ENCODE data around the gene CCBE1. TPM values are rescaled to one million over a fixed set of nuclear protein-coding genes. Genes with fewer than 3 reads are reported as not detected.

The CCBE1 gene
- polyA plus RNA-seq, 1 donor from 2014 or later, result 0.19 TPM

- H3K79me2 ChIP-seq (replicated peaks; ENCODE audit: insufficient read depth, low read length), result no peaks in the 10 kb centered on the region
- no peak overlapping the region for H3K9ac ChIP-seq (ENCODE audit: low read length)
- no peak overlapping the region for H3K4me2 ChIP-seq (ENCODE audit: low read length)
- H3K36me3 ChIP-seq (ENCODE audit: insufficient read depth, low read length), result no peaks in the 10 kb centered on the region
- H3F3A ChIP-seq (ENCODE audit: insufficient read depth, low read length, poor library complexity, severe bottlenecking), result no peaks in the 10 kb centered on the region
- no peak overlapping the region for H2AFZ ChIP-seq (ENCODE audit: low read depth, low read length)
- H3K4me3 ChIP-seq (ENCODE audit: low read length), result no peak overlapping the region
- no peaks in the 10 kb centered on the region for H3K9me3 ChIP-seq (ENCODE audit: low read length)
- H3K27ac ChIP-seq (ENCODE audit: low read length), result no peak overlapping the region
- no peaks in the 10 kb centered on the region for H3K27me3 ChIP-seq (ENCODE audit: insufficient read depth, low read depth, low read length)
- H3K9me2 ChIP-seq (ENCODE audit: insufficient read depth, low read length), result no peaks in the 10 kb centered on the region
- TF ChIP-seq TAF1 (IDR thresholded peaks at IDR 0.05; ENCODE audit: low read depth) (no peak), RAD21 (conservative IDR thresholded peaks at IDR 0.05) (no peak), EP300 (conservative IDR thresholded peaks at IDR 0.05; ENCODE audit: poor library complexity, severe bottlenecking) (no peak), MXI1 (conservative IDR thresholded peaks at IDR 0.05; ENCODE audit: poor library complexity, severe bottlenecking) (no peak), SMC3 (conservative IDR thresholded peaks at IDR 0.05; ENCODE audit: poor library complexity) (no peak), POLR2AphosphoS5 (IDR thresholded peaks at IDR 0.05) (no peak), EZH2 (IDR thresholded peaks at IDR 0.05; ENCODE audit: borderline replicate concordance, insufficient read depth, low read length, poor library complexity, severe bottlenecking) (no peak)
- TF ChIP-seq, protein P1, sequence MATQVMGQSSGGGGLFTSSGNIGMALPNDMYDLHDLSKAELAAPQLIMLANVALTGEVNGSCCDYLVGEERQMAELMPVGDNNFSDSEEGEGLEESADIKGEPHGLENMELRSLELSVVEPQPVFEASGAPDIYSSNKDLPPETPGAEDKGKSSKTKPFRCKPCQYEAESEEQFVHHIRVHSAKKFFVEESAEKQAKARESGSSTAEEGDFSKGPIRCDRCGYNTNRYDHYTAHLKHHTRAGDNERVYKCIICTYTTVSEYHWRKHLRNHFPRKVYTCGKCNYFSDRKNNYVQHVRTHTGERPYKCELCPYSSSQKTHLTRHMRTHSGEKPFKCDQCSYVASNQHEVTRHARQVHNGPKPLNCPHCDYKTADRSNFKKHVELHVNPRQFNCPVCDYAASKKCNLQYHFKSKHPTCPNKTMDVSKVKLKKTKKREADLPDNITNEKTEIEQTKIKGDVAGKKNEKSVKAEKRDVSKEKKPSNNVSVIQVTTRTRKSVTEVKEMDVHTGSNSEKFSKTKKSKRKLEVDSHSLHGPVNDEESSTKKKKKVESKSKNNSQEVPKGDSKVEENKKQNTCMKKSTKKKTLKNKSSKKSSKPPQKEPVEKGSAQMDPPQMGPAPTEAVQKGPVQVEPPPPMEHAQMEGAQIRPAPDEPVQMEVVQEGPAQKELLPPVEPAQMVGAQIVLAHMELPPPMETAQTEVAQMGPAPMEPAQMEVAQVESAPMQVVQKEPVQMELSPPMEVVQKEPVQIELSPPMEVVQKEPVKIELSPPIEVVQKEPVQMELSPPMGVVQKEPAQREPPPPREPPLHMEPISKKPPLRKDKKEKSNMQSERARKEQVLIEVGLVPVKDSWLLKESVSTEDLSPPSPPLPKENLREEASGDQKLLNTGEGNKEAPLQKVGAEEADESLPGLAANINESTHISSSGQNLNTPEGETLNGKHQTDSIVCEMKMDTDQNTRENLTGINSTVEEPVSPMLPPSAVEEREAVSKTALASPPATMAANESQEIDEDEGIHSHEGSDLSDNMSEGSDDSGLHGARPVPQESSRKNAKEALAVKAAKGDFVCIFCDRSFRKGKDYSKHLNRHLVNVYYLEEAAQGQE (IDR thresholded peaks at IDR 0.05; ENCODE audit: borderline replicate concordance), result no peak
- TF ChIP-seq, protein P2, sequence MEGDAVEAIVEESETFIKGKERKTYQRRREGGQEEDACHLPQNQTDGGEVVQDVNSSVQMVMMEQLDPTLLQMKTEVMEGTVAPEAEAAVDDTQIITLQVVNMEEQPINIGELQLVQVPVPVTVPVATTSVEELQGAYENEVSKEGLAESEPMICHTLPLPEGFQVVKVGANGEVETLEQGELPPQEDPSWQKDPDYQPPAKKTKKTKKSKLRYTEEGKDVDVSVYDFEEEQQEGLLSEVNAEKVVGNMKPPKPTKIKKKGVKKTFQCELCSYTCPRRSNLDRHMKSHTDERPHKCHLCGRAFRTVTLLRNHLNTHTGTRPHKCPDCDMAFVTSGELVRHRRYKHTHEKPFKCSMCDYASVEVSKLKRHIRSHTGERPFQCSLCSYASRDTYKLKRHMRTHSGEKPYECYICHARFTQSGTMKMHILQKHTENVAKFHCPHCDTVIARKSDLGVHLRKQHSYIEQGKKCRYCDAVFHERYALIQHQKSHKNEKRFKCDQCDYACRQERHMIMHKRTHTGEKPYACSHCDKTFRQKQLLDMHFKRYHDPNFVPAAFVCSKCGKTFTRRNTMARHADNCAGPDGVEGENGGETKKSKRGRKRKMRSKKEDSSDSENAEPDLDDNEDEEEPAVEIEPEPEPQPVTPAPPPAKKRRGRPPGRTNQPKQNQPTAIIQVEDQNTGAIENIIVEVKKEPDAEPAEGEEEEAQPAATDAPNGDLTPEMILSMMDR (IDR thresholded peaks at IDR 0.05; ENCODE audit: poor library complexity, severe bottlenecking), result no peak
- no peaks in the 10 kb centered on the region for H4K20me1 ChIP-seq (ENCODE audit: insufficient read depth)
Measured at GRCh38 chr18:59633961-59634485, 63.2 kb downstream of the CCBE1 start.

GRCh38 chr18:59633317-59633716 lies 63.9 kb downstream of the CCBE1 start:
- TF ChIP-seq SMC3 (conservative IDR thresholded peaks at IDR 0.05; ENCODE audit: poor library complexity) (no peak), EZH2 (IDR thresholded peaks at IDR 0.05; ENCODE audit: borderline replicate concordance, insufficient read depth, low read length, poor library complexity, severe bottlenecking) (no peak), RAD21 (conservative IDR thresholded peaks at IDR 0.05) (no peak), TAF1 (IDR thresholded peaks at IDR 0.05; ENCODE audit: low read depth) (no peak), POLR2AphosphoS5 (IDR thresholded peaks at IDR 0.05) (no peak), MXI1 (conservative IDR thresholded peaks at IDR 0.05; ENCODE audit: poor library complexity, severe bottlenecking) (no peak), EP300 (conservative IDR thresholded peaks at IDR 0.05; ENCODE audit: poor library complexity, severe bottlenecking) (no peak)
- TF ChIP-seq, protein P2 (IDR thresholded peaks at IDR 0.05; ENCODE audit: poor library complexity, severe bottlenecking), result no peak
- TF ChIP-seq, protein P1 (IDR thresholded peaks at IDR 0.05; ENCODE audit: borderline replicate concordance), result no peak
- no peak overlapping the region for H2AFZ ChIP-seq (ENCODE audit: low read depth, low read length)
- no peaks in the 10 kb centered on the region for H3K27me3 ChIP-seq (ENCODE audit: insufficient read depth, low read depth, low read length)
- H3K27ac ChIP-seq (ENCODE audit: low read length), result no peak overlapping the region
- no peaks in the 10 kb centered on the region for H3K79me2 ChIP-seq (replicated peaks; ENCODE audit: insufficient read depth, low read length)
- H3K9ac ChIP-seq (ENCODE audit: low read length), result no peak overlapping the region
- no peak overlapping the region for H3K4me2 ChIP-seq (ENCODE audit: low read length)
- H3K4me3 ChIP-seq (ENCODE audit: low read length), result no peak overlapping the region
- H3K9me2 ChIP-seq (ENCODE audit: insufficient read depth, low read length), result no peaks in the 10 kb centered on the region
- H3K9me3 ChIP-seq (ENCODE audit: low read length), result no peaks in the 10 kb centered on the region
- no peaks in the 10 kb centered on the region for H3F3A ChIP-seq (ENCODE audit: insufficient read depth, low read length, poor library complexity, severe bottlenecking)
- no peaks in the 10 kb centered on the region for H4K20me1 ChIP-seq (ENCODE audit: insufficient read depth)
- no peaks in the 10 kb centered on the region for H3K36me3 ChIP-seq (ENCODE audit: insufficient read depth, low read length)
